ENCODE measurements around the gene ATP11A.

Gene ATP11A

DNA sequence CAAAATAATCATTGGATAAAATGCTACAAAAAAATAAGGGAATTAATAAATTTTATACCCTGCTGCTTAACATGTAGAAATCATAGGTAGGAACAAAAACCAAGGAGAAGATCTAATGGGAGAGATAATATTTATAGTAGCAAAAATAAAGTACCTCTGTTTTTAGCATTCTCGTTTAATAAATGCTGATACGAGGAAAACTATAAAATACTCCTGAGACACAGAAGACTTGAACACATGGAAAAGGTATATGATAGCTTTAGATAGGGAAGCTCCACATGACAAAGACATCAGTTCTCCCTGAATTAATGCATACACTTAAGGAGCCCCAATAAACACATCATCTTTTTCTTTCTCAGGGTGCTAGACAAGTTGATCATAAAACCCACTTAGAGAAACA, 234.5 kb downstream of the ATP11A start:
- no peaks in the 10 kb centered on the region for H3K27me3 ChIP-seq (replicated peaks)
- DNase-seq: no peak
- H3K36me3 ChIP-seq (replicated peaks): no peaks in the 10 kb centered on the region
- TF ChIP-seq, protein P1, sequence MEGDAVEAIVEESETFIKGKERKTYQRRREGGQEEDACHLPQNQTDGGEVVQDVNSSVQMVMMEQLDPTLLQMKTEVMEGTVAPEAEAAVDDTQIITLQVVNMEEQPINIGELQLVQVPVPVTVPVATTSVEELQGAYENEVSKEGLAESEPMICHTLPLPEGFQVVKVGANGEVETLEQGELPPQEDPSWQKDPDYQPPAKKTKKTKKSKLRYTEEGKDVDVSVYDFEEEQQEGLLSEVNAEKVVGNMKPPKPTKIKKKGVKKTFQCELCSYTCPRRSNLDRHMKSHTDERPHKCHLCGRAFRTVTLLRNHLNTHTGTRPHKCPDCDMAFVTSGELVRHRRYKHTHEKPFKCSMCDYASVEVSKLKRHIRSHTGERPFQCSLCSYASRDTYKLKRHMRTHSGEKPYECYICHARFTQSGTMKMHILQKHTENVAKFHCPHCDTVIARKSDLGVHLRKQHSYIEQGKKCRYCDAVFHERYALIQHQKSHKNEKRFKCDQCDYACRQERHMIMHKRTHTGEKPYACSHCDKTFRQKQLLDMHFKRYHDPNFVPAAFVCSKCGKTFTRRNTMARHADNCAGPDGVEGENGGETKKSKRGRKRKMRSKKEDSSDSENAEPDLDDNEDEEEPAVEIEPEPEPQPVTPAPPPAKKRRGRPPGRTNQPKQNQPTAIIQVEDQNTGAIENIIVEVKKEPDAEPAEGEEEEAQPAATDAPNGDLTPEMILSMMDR (IDR thresholded peaks at IDR 0.05; ENCODE audit: low read depth, low read length, missing control alignments): no peak
- H3K27ac ChIP-seq: no peak overlapping the region
- H3K4me3 ChIP-seq (ENCODE audit: low read depth, low read length): no peak overlapping the region
- in situ Hi-C loops (cut with HindIII; ENCODE audit: low pct_ligation_motif_present, low sequenced_read_pairs): no loop called here

DNA sequence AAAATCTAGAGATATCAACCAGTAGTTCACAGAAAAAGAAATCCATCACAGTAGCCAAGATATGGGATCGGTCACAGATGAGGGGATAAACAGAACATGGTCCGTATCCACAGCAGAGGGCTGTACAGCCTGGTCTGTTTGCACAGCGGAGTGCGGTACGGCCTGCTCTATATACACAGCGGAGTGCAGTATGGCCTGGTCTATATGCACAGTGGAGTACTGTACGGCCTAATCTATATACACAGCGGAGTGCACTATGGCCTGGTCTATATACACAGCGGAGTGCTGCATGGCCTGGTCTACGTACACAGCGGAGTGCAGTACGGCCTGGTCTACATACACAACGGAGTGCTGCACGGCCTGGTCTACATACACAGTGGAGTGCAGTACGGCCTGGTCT, 236.2 kb downstream of the ATP11A start:
- H3K27me3 ChIP-seq (replicated peaks): no peaks in the 10 kb centered on the region
- in situ Hi-C loops (cut with HindIII; ENCODE audit: low pct_ligation_motif_present, low sequenced_read_pairs): no loop called here
- TF ChIP-seq, protein P1 (IDR thresholded peaks at IDR 0.05; ENCODE audit: low read depth, low read length, missing control alignments): no peak

DNA sequence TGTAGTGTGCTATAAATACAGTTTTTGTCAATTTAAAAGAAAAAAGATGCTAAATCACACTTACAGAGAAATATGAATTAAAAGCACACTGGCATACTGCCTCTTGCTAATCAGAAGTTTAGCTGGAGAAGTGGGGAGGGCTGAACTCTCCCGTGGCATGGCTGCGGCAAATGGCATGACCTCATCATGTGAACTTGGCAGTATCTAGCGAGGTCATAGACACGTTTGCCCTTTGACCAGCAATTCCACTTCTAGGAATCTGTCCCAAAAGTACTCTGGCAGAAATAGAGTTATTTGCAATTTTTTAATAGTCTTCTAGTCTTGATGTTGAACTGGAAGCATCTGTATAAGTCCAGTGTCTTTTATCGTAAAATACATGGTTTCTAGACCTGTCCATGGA, 237.2 kb downstream of the ATP11A start:
- no peak overlapping the region for H3K4me3 ChIP-seq (ENCODE audit: low read depth, low read length)
- TF ChIP-seq, protein P1 (IDR thresholded peaks at IDR 0.05; ENCODE audit: low read depth, low read length, missing control alignments): no peak
- H3K36me3 ChIP-seq (replicated peaks): no peaks in the 10 kb centered on the region
- no peak for DNase-seq
- in situ Hi-C loops (cut with HindIII; ENCODE audit: low pct_ligation_motif_present, low sequenced_read_pairs): no loop called here
- no peak overlapping the region for H3K27ac ChIP-seq
- no peaks in the 10 kb centered on the region for H3K27me3 ChIP-seq (replicated peaks)

More for the DNA sequence above, 236.2 kb downstream of the ATP11A start:
- Histone ChIP-seq H3K36me3 (replicated peaks) (no peaks in the 10 kb centered on the region), H3K27ac (no peak overlapping the region), H3K4me3 (ENCODE audit: low read depth, low read length) (no peak overlapping the region)
- no peak for DNase-seq

DNA sequence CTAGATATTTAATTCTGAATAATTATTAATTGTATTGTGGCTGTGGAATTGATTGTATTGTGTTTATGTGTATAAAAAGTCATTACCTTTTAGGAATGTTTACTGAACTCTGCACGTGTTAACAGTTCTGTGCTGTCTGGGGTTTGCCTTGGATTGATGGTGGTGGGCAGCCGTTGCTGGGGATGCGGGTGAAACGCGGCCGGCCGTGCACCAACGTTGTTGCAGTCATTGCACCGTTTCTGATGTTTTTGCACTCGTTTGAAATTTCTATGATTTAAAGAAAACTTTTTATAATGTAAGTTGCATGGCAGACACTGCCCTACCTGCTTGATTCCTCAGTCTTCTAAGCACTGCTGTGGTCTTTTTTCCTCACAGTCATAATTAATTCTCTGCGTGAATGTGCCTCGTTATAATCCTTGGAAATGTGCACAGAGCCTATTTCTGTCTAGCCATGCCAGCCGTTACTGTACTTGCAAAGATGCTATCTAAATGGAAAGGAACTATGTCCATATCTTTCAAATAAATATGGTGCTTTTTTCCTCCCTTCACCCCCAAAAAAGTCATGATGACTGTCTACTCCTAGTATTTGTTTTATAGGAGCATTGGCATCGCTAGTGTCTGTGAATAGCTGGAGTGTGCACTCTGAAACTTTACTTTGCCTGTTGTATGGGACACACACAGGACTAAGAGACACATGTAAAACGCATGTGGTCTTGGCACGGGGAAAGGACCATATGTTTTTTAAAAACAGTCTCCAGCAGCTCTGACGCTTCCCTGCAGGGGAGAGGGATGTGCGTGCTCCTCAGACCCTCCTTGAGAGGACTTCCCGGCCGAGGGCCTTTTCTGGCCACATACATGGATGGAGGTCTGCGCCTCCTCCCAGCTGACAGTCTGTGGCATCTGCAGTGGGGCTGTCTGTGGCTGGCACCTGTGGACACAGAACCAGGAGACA, 238.5 kb downstream of the ATP11A start:
- H3K27ac ChIP-seq: no peak overlapping the region
- in situ Hi-C loops (cut with HindIII; ENCODE audit: low pct_ligation_motif_present, low sequenced_read_pairs): no loop called here
- DNase-seq: no peak
- no peaks in the 10 kb centered on the region for H3K27me3 ChIP-seq (replicated peaks)
- no peaks in the 10 kb centered on the region for H3K36me3 ChIP-seq (replicated peaks)
- TF ChIP-seq, protein P1 (IDR thresholded peaks at IDR 0.05; ENCODE audit: low read depth, low read length, missing control alignments): no peak
- no peak overlapping the region for H3K4me3 ChIP-seq (ENCODE audit: low read depth, low read length)

DNA sequence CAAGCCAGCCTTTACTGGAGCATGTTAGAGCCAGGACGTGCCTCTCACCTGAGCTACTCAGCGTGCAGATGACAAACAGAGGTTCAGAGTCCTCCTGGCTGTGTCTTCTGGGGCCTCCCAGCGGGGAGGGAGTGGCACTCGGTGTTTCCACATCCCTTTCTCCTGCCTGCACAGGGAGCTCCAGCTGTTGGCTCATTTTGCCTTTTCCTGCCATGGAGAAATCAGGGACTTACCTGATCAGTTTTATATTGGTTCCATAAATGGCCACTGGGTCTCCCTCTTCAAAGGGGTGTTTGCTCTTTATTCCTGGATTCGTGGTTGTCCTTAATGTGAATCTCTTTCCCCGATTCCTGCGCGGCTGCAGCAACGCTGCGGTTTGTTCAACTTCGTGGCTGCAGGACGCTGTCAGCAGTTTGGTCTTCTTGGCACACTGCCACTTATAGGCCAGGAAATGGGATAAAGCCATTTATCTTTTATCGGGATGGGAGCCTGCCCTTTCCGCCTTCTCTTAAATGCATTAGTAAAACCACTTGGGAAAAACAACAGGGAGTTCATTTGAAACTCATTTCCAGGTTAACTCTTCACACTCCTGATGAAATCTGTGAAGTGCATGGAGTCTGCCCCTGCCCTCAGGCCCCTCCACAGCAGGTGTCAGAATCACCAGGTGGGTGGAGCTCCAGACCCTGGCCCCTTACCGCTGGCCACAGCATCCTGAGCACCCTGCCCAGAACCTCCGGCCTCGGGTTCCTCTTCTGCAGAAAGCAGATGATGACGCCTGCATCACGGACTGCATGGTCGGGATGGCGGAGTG, 239.3 kb downstream of the ATP11A start:
- H3K27me3 ChIP-seq (replicated peaks): no peaks in the 10 kb centered on the region
- TF ChIP-seq, protein P1 (IDR thresholded peaks at IDR 0.05; ENCODE audit: low read depth, low read length, missing control alignments): no peak
- H3K27ac ChIP-seq: no peak overlapping the region
- in situ Hi-C loops (cut with HindIII; ENCODE audit: low pct_ligation_motif_present, low sequenced_read_pairs): no loop called here
- peak; percentile 10 for DNase-seq
- H3K36me3 ChIP-seq (replicated peaks): no peaks in the 10 kb centered on the region
- no peak overlapping the region for H3K4me3 ChIP-seq (ENCODE audit: low read depth, low read length)

Measured in brain microvascular endothelial cell (primary cell).